Astrocyte of the spinal cord (primary cell): Measurements from ENCODE around the gene MAGI1.

Source experiments
- DNase-seq: peaks from one replicate; pipeline ENCODE4 v3.0.0; 2011; ENCODE audit warnings: low read depth, low spot score
- H3K4me3 ChIP-seq: 2 replicates; pipeline ENCODE4 v1.5.1; 2011; ENCODE audit warnings: low read depth, mild to moderate bottlenecking, low read length, moderate library complexity
- CTCF ChIP-seq: IDR thresholded peaks from 2 replicates; pipeline ENCODE4 v1.5.1; 2012; ENCODE audit warnings: low read depth, mild to moderate bottlenecking, low read length, inconsistent platforms
- in situ Hi-C: cut with HindIII; loops from 2 replicates; pipeline ENCODE4 v1.10.0; 2017; ENCODE audit warnings: low sequenced_read_pairs

MAGI1 gene

GRCh38 chr3:65448120-65448519 lies 590.6 kb downstream of the MAGI1 start:
- H3K4me3 ChIP-seq = no peak overlapping the region
- no peak for TF ChIP-seq CTCF
- in situ Hi-C loops = no loop called here
- no peak for DNase-seq

DNA sequence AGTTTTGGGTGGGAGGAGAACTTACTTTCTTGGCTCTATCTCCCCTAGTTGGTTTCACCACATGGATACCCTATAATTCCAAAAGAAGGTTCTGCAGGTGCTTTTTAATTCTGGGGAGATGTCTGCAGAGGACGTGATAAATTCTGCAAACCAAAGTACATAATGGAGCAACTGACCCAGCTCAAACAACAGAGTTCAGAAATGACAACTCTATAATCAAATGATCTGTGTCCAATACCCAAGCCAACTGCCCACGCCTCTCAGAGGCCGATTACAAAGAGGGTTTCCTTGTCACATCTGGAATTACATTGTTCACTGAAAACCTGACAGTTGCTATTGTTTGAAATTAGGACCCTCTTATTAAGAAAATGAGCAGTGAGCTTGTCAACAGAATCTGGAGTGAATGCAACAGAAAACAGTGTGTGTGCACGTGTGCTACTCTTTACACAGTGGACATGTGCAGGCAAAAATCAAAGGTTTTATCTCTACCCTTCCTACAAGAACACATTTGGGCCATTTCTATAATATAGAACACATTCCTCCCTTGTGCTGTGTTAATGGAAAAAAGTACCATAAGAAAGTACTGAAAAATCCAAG lies 593.0 kb downstream of the MAGI1 start:
- in situ Hi-C loops = no loop called here
- no peak overlapping the region for H3K4me3 ChIP-seq
- no peak for DNase-seq
- no peak for TF ChIP-seq CTCF

- DNase-seq = no peak
- no peak overlapping the region for H3K4me3 ChIP-seq
- TF ChIP-seq CTCF = no peak
- in situ Hi-C loops = no loop called here
Measured at GRCh38 chr3:65444447-65444815, 594.3 kb downstream of the MAGI1 start.

- in situ Hi-C loops = no loop called here
- no peak for DNase-seq
- no peak for TF ChIP-seq CTCF
- H3K4me3 ChIP-seq = no peak overlapping the region
Measured at GRCh38 chr3:65443739-65444446, 594.8 kb downstream of the MAGI1 start.

- TF ChIP-seq CTCF = peak; percentile 73
- in situ Hi-C loops = no loop called here
- no peak overlapping the region for H3K4me3 ChIP-seq
- DNase-seq = peak; percentile 64
Measured at GRCh38 chr3:65439641-65440284, 599.0 kb downstream of the MAGI1 start.

DNA sequence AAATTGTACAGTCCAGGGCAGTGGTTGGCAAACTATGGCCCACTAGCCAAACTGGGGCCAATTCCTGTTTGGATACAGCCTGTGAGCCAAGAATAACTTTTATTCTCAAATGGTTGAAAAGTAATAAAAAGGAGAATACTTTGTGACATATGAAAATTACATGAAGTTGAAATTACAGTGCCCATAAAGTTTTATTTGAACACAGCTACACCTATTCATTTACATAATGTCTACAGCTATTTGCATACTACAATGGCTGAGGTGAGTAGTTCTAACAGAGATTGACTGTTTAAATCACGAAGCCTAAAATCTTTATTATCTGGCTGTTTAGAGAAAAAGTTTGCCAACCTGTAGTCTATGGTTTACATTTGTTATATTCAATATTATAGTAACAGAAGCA lies 600.1 kb downstream of the MAGI1 start:
- no peak overlapping the region for H3K4me3 ChIP-seq
- no peak for TF ChIP-seq CTCF
- in situ Hi-C loops = no loop called here
- no peak for DNase-seq
